AG10803 (cell line): Measurements from ENCODE around the gene ACOXL.

Source experiments
- DNase-seq: peaks from one replicate; pipeline ENCODE4 v3.0.0; 2010; ENCODE audit warnings: low read depth
- H3K4me3 ChIP-seq: 2 replicates; pipeline ENCODE4 v1.5.1; 2011; ENCODE audit warnings: mild to moderate bottlenecking, low read length, control low read depth
- CTCF ChIP-seq: conservative IDR thresholded peaks from 2 replicates; pipeline ENCODE4 v1.5.1; 2011; ENCODE audit warnings: mild to moderate bottlenecking, low read length, control low read depth, inconsistent platforms

ACOXL gene

DNA sequence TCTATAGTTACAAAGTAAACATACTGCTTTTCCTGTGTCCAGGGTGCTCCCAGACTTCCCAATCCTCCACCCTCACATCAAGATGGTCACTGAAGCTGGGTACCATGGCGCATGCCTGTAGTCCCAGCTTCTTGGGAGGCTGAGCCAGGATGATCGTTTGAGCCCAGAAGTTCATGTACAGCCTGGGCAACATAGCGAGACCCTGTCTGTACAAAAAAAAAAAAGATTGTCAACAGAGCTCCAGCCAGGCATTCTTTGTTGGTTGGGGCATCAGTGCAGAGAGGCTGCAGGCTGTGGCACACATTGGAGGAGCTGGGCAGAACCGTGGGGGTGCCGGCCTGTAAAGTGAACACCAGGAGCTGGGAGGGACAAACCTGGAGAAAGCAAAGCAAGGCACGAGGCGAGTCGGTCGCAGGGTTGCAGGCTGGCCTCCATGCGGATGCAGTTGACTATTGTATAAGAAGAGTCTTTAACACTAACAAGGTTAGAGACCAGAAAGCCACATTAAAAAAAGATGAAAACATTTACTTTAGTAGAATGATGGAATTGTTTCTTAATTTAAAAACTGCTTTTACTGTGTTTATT lies 51.8 kb downstream of the ACOXL start:
- TF ChIP-seq CTCF = no peak
- no peak for DNase-seq
- H3K4me3 ChIP-seq = no peak overlapping the region

DNA sequence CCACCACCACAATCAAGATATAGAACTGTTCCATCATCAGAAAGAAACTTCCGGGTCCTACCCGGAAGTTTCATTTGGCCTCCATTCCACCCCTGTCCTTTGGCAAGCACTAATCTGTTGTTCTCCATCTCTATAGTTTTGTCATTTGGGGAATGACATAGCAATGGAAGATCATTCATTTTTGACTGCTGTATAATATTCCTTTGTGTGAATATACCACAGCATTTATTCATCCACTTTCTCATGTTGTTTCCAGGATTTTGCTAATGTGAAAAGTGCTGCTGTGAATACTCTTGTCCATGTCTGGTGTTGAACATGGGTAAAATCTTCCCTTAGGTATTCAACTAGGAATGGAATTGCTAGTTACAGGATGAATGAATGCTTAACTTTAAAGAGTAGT lies 53.1 kb downstream of the ACOXL start:
- TF ChIP-seq CTCF = no peak
- no peak overlapping the region for H3K4me3 ChIP-seq
- no peak for DNase-seq

GRCh38 chr2:110788976-110789375 lies 56.6 kb downstream of the ACOXL start:
- H3K4me3 ChIP-seq = no peak overlapping the region
- no peak for TF ChIP-seq CTCF
- no peak for DNase-seq

GRCh38 chr2:110789706-110790105 lies 57.3 kb downstream of the ACOXL start:
- DNase-seq = no peak
- TF ChIP-seq CTCF = no peak
- no peak overlapping the region for H3K4me3 ChIP-seq

DNA sequence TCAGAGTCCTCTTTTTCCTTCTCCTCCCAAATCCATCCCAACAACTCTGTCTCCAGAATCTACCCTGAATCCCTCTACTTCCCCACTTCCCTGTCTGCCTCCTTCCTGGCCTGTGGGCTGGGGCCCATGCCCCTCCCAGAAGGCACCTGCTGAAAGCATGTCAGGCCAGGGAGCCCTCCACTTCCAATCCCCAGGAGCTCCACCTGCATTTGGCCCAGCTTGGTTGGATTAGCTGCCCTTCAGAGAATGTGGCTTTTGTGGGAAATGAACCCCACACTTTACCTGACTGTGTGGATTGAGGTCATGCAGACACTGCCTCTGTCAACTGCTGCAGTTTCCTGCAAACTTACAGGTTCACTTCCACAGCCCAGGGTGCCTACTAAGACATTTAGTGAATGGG lies 58.5 kb downstream of the ACOXL start:
- H3K4me3 ChIP-seq = no peak overlapping the region
- no peak for DNase-seq
- no peak for TF ChIP-seq CTCF

DNA sequence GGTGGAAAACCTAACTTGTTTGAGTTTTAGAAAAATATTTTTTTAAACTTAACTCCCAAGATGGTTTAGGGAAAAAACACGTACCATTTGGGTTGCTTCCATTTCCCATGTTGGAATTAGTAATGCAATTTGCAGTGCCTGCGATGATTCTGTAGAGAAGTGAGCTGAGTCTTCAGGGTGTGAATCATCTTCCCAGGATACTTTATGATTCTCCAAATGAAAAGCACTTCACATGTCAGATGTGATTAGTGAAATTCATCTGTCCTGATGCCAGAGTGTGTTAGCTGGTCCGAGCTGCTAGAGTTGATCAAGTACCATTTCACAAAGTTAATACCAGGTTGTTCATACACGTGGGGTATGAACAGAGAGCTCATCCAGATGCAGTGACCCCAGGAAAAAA lies 59.1 kb downstream of the ACOXL start:
- H3K4me3 ChIP-seq = no peak overlapping the region

DNA sequence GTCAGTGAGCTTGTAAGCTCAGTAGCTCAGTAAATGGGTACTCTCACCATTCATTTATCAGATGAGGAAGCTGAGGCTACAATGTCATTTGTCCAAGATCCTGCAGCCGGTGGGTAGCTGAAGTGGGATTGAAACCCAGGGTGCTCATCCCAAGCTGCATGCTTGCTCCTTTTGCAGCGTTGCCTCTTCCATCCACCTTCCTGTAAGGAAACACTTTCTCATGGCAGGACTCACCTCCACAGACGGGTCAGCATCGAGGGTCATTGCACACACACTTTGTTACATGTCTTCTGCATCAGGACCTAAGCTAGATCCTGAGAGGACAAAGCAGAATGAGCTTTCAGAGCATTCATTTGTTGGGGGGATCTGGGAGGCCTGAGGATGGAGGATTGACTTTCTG lies 60.7 kb downstream of the ACOXL start:
- DNase-seq = no peak
- H3K4me3 ChIP-seq = no peak overlapping the region
- TF ChIP-seq CTCF = no peak

More for the DNA sequence above, 59.1 kb downstream of the ACOXL start:
- no peak for DNase-seq
- TF ChIP-seq CTCF = no peak
